WERI-Rb-1 (cell line): ENCODE results near the gene GJC2.

ENCODE experiments used
- DNase-seq: peaks from one replicate; pipeline ENCODE4 v3.0.0-alpha.2; 2020
- H3K27ac ChIP-seq: fragments of 250-450 bp; sonication (Bioruptor Pico); 2 replicates; pipeline ENCODE4 v1.5.1; 2020; ENCODE audit warnings: mild to moderate bottlenecking, moderate library complexity
- H3K27me3 ChIP-seq: fragments of 250-450 bp; sonication (Bioruptor Pico); 2 replicates; pipeline ENCODE4 v1.5.1; 2021; ENCODE audit warnings: mild to moderate bottlenecking, low read depth, moderate library complexity; ENCODE audit not compliant: insufficient read depth, severe bottlenecking
- H3K36me3 ChIP-seq: fragments of 250-450 bp; sonication (Bioruptor Pico); 2 replicates; pipeline ENCODE4 v1.5.1; 2020; ENCODE audit warnings: mild to moderate bottlenecking, moderate library complexity
- H3K4me3 ChIP-seq: 2 replicates; pipeline ENCODE4 v1.5.1; 2011; ENCODE audit warnings: low read depth, mild to moderate bottlenecking, control low read depth, low read length
- H3K9me3 ChIP-seq: fragments of 250-450 bp; sonication (Bioruptor Pico); 2 replicates; pipeline ENCODE4 v1.5.1; 2021; ENCODE audit warnings: mild to moderate bottlenecking, moderate library complexity; ENCODE audit not compliant: severe bottlenecking
- CTCF ChIP-seq: IDR thresholded peaks from 2 replicates; pipeline ENCODE4 v1.5.1; 2011; ENCODE audit warnings: low read depth, mild to moderate bottlenecking, control low read depth, inconsistent platforms, low read length

GJC2 gene

GRCh38 chr1:228175316-228176023 lies 25.7 kb downstream of the GJC2 start:
- no peak overlapping the region for H3K27ac ChIP-seq
- DNase-seq = no peak
- H3K27me3 ChIP-seq = no peaks in the 10 kb centered on the region
- no peak for TF ChIP-seq CTCF
- H3K4me3 ChIP-seq = no peak overlapping the region
- H3K36me3 ChIP-seq = no peaks in the 10 kb centered on the region
- H3K9me3 ChIP-seq = no peaks in the 10 kb centered on the region

GRCh38 chr1:228176024-228176395 lies 26.3 kb downstream of the GJC2 start:
- H3K27me3 ChIP-seq = no peaks in the 10 kb centered on the region
- no peaks in the 10 kb centered on the region for H3K9me3 ChIP-seq
- H3K27ac ChIP-seq = no peak overlapping the region
- no peak overlapping the region for H3K4me3 ChIP-seq
- H3K36me3 ChIP-seq = no peaks in the 10 kb centered on the region
- DNase-seq = no peak
- TF ChIP-seq CTCF = no peak

GRCh38 chr1:228176461-228177182 lies 26.9 kb downstream of the GJC2 start:
- Histone ChIP-seq H3K36me3 (no peaks in the 10 kb centered on the region), H3K4me3 (no peak overlapping the region), H3K9me3 (no peaks in the 10 kb centered on the region), H3K27ac (no peak overlapping the region), H3K27me3 (no peaks in the 10 kb centered on the region)
- no peak for TF ChIP-seq CTCF
- no peak for DNase-seq

- Histone ChIP-seq H3K9me3 (no peaks in the 10 kb centered on the region), H3K27ac (no peak overlapping the region), H3K36me3 (no peaks in the 10 kb centered on the region), H3K27me3 (no peaks in the 10 kb centered on the region), H3K4me3 (no peak overlapping the region)
- TF ChIP-seq CTCF = no peak
- DNase-seq = no peak
Observed at GRCh38 chr1:228177183-228177475, 27.4 kb downstream of the GJC2 start.

- DNase-seq = no peak
- H3K9me3 ChIP-seq = no peaks in the 10 kb centered on the region
- TF ChIP-seq CTCF = no peak
- no peaks in the 10 kb centered on the region for H3K36me3 ChIP-seq
- no peak overlapping the region for H3K4me3 ChIP-seq
- H3K27me3 ChIP-seq = no peaks in the 10 kb centered on the region
- no peak overlapping the region for H3K27ac ChIP-seq
Observed at GRCh38 chr1:228177721-228178710, 28.3 kb downstream of the GJC2 start.
